ENCODE measurements around the gene EXOSC5. TPM values are rescaled to one million over a fixed set of nuclear protein-coding genes. Genes with fewer than 3 reads are reported as not detected.

The EXOSC5 gene
- total and polyA plus RNA-seq, 9 of the 15 experiments (the other 6 are each of a cell fraction or from before 2014, with no cell fraction given) = 10.9 to 75.5 (median 37.8) TPM

DNA sequence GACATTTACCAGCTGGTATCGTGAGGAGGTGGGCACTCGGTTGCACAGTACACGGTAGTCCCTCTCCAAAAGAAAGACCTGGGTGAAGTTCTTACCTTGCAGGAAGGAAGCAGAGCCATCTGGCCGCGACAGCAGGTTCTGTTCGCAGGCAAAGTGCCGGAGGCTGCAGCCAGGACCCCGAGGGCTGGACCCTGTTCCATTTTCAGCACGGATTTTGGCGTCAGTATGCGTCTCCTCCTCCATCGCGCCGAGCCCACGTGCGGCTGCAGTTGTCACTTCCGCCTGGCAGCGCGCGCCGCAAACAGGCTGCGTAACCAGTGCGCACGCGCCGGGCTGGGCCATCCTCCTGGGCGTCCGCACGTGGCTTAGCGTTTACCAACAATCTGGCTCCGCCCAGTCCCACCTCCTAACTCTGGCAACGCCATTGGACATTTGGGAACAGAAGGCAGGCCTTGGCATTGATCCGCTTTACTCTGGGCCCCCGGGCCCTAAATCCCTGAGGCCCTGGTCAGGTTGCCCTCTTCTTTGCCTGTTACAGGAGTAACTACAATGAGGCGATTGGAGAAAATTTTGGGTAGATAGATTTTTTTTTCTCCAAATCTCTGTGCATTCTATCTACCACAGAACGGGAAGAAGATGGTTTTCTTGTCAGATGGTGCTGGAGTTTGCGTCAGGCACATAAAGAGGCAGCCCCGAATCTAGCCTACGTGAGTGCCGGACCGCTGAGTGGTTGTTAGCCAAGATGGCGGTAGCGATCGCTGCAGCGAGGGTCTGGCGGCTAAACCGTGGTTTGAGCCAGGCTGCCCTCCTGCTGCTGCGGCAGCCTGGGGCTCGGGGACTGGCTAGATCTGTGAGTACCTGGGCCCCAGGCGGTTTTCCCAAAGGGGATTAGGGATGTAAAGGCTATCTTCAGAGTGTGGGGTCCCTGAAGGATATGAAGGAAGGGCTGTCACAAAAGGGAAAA lies at the start of gene EXOSC5, which contains the start of gene BCKDHA (continued):
- TF ChIP-seq PHB2 (IDR thresholded peaks at IDR 0.05; ENCODE audit: low read depth) = no peak
- TF ChIP-seq CEBPB (tag; IDR thresholded peaks at IDR 0.05) = no peak
- 0 out of 4 replicates have a peak, but pooled peaks of 1 of the 2 experiments have one; percentile 47 for TF ChIP-seq BCLAF1 (IDR thresholded peaks at IDR 0.05; ENCODE audit: borderline replicate concordance in 1 of 2, control insufficient read depth in 1 of 2, low read depth in 2 of 2, low read length in 1 of 2)
- no peak for TF ChIP-seq ATF6 (CRISPR knock-in tag; IDR thresholded peaks at IDR 0.05)
- TF ChIP-seq, protein P1, sequence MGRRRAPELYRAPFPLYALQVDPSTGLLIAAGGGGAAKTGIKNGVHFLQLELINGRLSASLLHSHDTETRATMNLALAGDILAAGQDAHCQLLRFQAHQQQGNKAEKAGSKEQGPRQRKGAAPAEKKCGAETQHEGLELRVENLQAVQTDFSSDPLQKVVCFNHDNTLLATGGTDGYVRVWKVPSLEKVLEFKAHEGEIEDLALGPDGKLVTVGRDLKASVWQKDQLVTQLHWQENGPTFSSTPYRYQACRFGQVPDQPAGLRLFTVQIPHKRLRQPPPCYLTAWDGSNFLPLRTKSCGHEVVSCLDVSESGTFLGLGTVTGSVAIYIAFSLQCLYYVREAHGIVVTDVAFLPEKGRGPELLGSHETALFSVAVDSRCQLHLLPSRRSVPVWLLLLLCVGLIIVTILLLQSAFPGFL (CRISPR knock-in tag; IDR thresholded peaks at IDR 0.05) = no peak
- no peak; the same call in 1 of the 2 replicates for TF ChIP-seq NR2C1 (IDR thresholded peaks at IDR 0.05)
- TF ChIP-seq NR2C1 (tag; IDR thresholded peaks at IDR 0.05) = 0 out of 2 replicates have a peak, but pooled peaks have one; percentile 23
- TF ChIP-seq TFAP4 (CRISPR knock-in tag; IDR thresholded peaks at IDR 0.05; ENCODE audit: borderline replicate concordance) = peak; percentile 69
- TF ChIP-seq ZNF780A (CRISPR knock-in tag; IDR thresholded peaks at IDR 0.05) = no peak
- peak; percentile 63; the same call in 1 of the 2 replicates for TF ChIP-seq ILF3 (IDR thresholded peaks at IDR 0.05; ENCODE audit: borderline replicate concordance)
- TF ChIP-seq MAFG (tag; conservative IDR thresholded peaks at IDR 0.05) = no peak
- TF ChIP-seq TEAD1 (CRISPR knock-in tag; IDR thresholded peaks at IDR 0.05) = peak in 1 of 2 experiments; percentile 63; a peak in 1 of 4 replicates
- TF ChIP-seq ZNF76 (CRISPR knock-in tag; IDR thresholded peaks at IDR 0.05; ENCODE audit: borderline replicate concordance) = no peak
- TF ChIP-seq ZBTB7A (IDR thresholded peaks at IDR 0.05; ENCODE audit: borderline replicate concordance, control insufficient read depth, low read depth, low read length) = peak; percentile 25; the same call in 1 of the 2 replicates
- TF ChIP-seq CBX3 (IDR thresholded peaks at IDR 0.05; ENCODE audit: borderline replicate concordance in 1 of 2, low read length in 2 of 2) = no peak
- no peak for TF ChIP-seq NR2C2 (CRISPR knock-in tag; IDR thresholded peaks at IDR 0.05)
- peak; percentile 40; the same call in 1 of the 2 replicates for TF ChIP-seq NR2C2 (tag; IDR thresholded peaks at IDR 0.05)
- TF ChIP-seq GABPB1 (CRISPR knock-in tag; IDR thresholded peaks at IDR 0.05) = peak; percentile 80; the same call in 1 of the 2 replicates
- TF ChIP-seq TRIM28 (IDR thresholded peaks at IDR 0.05) = no peak
- peak; percentile 99 for TF ChIP-seq MXI1 (IDR thresholded peaks at IDR 0.05; ENCODE audit: low read depth, low read length)
